NCI-H2196 (cell line): ENCODE results near the gene OTOG.

Experiments
- DNase-seq: peaks from one replicate; lab custom pipeline; 2025; ENCODE audit not compliant: unreplicated experiment; lab: John Stamatoyannopoulos, UW

The OTOG gene

GRCh38 chr11:17538054-17538453 lies 9.0 kb upstream of the OTOG start:
- DNase-seq, result no peak

- peak; percentile 57 for DNase-seq
Observed at GRCh38 chr11:17538731-17539130, 8.3 kb upstream of the OTOG start.

GRCh38 chr11:17540807-17541206 lies 6.3 kb upstream of the OTOG start:
- no peak for DNase-seq

- no peak for DNase-seq
Observed at GRCh38 chr11:17541330-17541885, 5.7 kb upstream of the OTOG start.

- no peak for DNase-seq
Observed at GRCh38 chr11:17542249-17542648, 4.8 kb upstream of the OTOG start.

- DNase-seq, result no peak
Observed at GRCh38 chr11:17543041-17543440, 4.0 kb upstream of the OTOG start.

GRCh38 chr11:17543574-17544180 lies 3.4 kb upstream of the OTOG start:
- DNase-seq, result no peak

GRCh38 chr11:17544181-17544622 lies 2.9 kb upstream of the OTOG start, which contains the start of gene USH1C:
Gene USH1C, minus strand, starts transcription at chr11:17544416. Its CDS starts 109 bp downstream, at chr11:17544307.
- no peak for DNase-seq

GRCh38 chr11:17546240-17546639 lies 819 bp upstream of the OTOG start:
- DNase-seq, result no peak

GRCh38 chr11:17547932-17548331 lies 873 bp downstream of the OTOG start:
- no peak for DNase-seq

GRCh38 chr11:17548444-17548843 lies 1.4 kb downstream of the OTOG start:
- no peak for DNase-seq

GRCh38 chr11:17550450-17551346 lies 3.6 kb downstream of the OTOG start:
- DNase-seq, result no peak

GRCh38 chr11:17551347-17552040 lies 4.4 kb downstream of the OTOG start:
- DNase-seq, result no peak

- DNase-seq, result no peak
Observed at GRCh38 chr11:17552041-17552355, 4.9 kb downstream of the OTOG start.

- no peak for DNase-seq
Observed at GRCh38 chr11:17552392-17553248, 5.6 kb downstream of the OTOG start.

- DNase-seq, result no peak
Observed at GRCh38 chr11:17553249-17553546, 6.1 kb downstream of the OTOG start.

GRCh38 chr11:17554487-17554886 lies 7.4 kb downstream of the OTOG start:
- no peak for DNase-seq

GRCh38 chr11:17556999-17557398 lies 9.9 kb downstream of the OTOG start:
- DNase-seq, result no peak

GRCh38 chr11:17558025-17558780 lies 11.1 kb downstream of the OTOG start:
- no peak for DNase-seq

- DNase-seq, result no peak
Observed at GRCh38 chr11:17558916-17559315, 11.9 kb downstream of the OTOG start.
